GM19035 (cell line): ENCODE results near the gene PIGR.

ENCODE experiments used
- ATAC-seq: cut with Tn5 transposase; IDR thresholded peaks from one replicate; pipeline ENCODE4 v1.9.1; 2021; ENCODE audit not compliant: unreplicated experiment

Gene PIGR

GRCh38 chr1:206946261-206946660 is at the start of gene PIGR:
PIGR (minus strand) TSS chr1:206946466; CDS start chr1:206940531, 5,935 bp downstream.
- ATAC-seq, result no peak

- no peak for ATAC-seq
These were observed 46.5 kb upstream of the PIGR start for GRCh38 chr1:206992790-206993189.

- ATAC-seq, result no peak
These were observed 41.6 kb upstream of the PIGR start for GRCh38 chr1:206987873-206988272.

GRCh38 chr1:206986885-206987284 is 40.6 kb upstream of the PIGR start:
- ATAC-seq, result no peak

GRCh38 chr1:206986402-206986801 is 40.1 kb upstream of the PIGR start:
- ATAC-seq, result no peak

- ATAC-seq, result no peak
These were observed 39.0 kb upstream of the PIGR start for GRCh38 chr1:206985162-206985749.

- ATAC-seq, result no peak
These were observed 36.0 kb upstream of the PIGR start for GRCh38 chr1:206982216-206982615.

- no peak for ATAC-seq
These were observed 33.2 kb upstream of the PIGR start for GRCh38 chr1:206979379-206980043.

- no peak for ATAC-seq
These were observed 32.0 kb upstream of the PIGR start for GRCh38 chr1:206978259-206978658.

GRCh38 chr1:206975306-206975705 is 29.0 kb upstream of the PIGR start:
- ATAC-seq, result no peak

GRCh38 chr1:206974140-206974539 is 27.9 kb upstream of the PIGR start:
- ATAC-seq, result no peak

- ATAC-seq, result no peak
These were observed 26.5 kb upstream of the PIGR start for GRCh38 chr1:206972728-206973127.

- ATAC-seq, result peak; percentile 74
These were observed 24.9 kb upstream of the PIGR start for GRCh38 chr1:206971029-206971655.

GRCh38 chr1:206970446-206970845 is 24.2 kb upstream of the PIGR start, which contains the start of gene FCAMR:
FCAMR (minus strand) TSS chr1:206970460; CDS start chr1:206970125, 335 bp downstream.
- ATAC-seq, result no peak

- no peak for ATAC-seq
These were observed 22.8 kb upstream of the PIGR start for GRCh38 chr1:206969090-206969489.

GRCh38 chr1:206967096-206967849 is 21.0 kb upstream of the PIGR start:
- no peak for ATAC-seq

- ATAC-seq, result no peak
These were observed 19.5 kb upstream of the PIGR start for GRCh38 chr1:206965781-206966180.

- ATAC-seq, result no peak
These were observed 17.5 kb upstream of the PIGR start for GRCh38 chr1:206963740-206964139.

- ATAC-seq, result no peak
These were observed 16.9 kb upstream of the PIGR start for GRCh38 chr1:206963119-206963712.

- no peak for ATAC-seq
These were observed 16.0 kb upstream of the PIGR start for GRCh38 chr1:206962272-206962671.

- no peak for ATAC-seq
These were observed 15.4 kb upstream of the PIGR start for GRCh38 chr1:206961668-206962067.
